ENCODE measurements around the gene PNCK. TPM values are rescaled to one million over a fixed set of nuclear protein-coding genes. Genes with fewer than 3 reads are reported as not detected.

PNCK gene
- total and polyA plus RNA-seq, 4 donors: 0.44 to 0.77 (median 0.67) TPM

- Histone ChIP-seq H3K9ac (ENCODE audit: insufficient read depth in 1 of 2, low read length in 2 of 2) (no peak overlapping the region), H3K9me3 (ENCODE audit: control insufficient read depth in 4 of 4, insufficient read depth in 3 of 4, low read length in 3 of 4) (peaks cover 0 to 15% (median 0%) of the 10 kb centered on the region in 4 donors), H3K4me3 (no peak overlapping the region), H3K27me3 (ENCODE audit: control insufficient read depth in 3 of 3, insufficient read depth in 3 of 3, low read length in 2 of 3) (peaks cover 32 to 57% (median 32%) of the 10 kb centered on the region in 3 donors), H3K36me3 (ENCODE audit: control insufficient read depth in 4 of 4, insufficient read depth in 4 of 4, low read length in 4 of 4) (no peaks in the 10 kb centered on the region), H3K27ac (ENCODE audit: low read depth in 1 of 2, low read length in 1 of 2) (no peak overlapping the region), H3K4me1 (ENCODE audit: control insufficient read depth in 5 of 5, insufficient read depth in 5 of 5, low read length in 5 of 5) (peaks cover 0 to 5% (median 3%) of the 10 kb centered on the region in 5 donors)
- WGBS, 2 donors: 0 to 28% methylated on average over 12 to 84 of the region's 84 CpGs
- TF ChIP-seq CTCF (IDR thresholded peaks at IDR 0.05; ENCODE audit: control extremely low read depth, extremely low read depth): no peak
- no peak for ATAC-seq (ENCODE audit: insufficient read depth, low FRiP score)
- peak in 1 of 3 donors; percentile 16 for DNase-seq
Measured at GRCh38 chrX:153643431-153644351, 29.9 kb downstream of the PNCK start.

- Histone ChIP-seq H3K36me3 (ENCODE audit: control insufficient read depth in 4 of 4, insufficient read depth in 4 of 4, low read length in 4 of 4) (no peaks in the 10 kb centered on the region), H3K4me3 (no peak overlapping the region), H3K9me3 (ENCODE audit: control insufficient read depth in 4 of 4, insufficient read depth in 3 of 4, low read length in 3 of 4) (peaks cover 0 to 10% (median 0%) of the 10 kb centered on the region in 4 donors), H3K9ac (ENCODE audit: insufficient read depth in 1 of 2, low read length in 2 of 2) (no peak overlapping the region), H3K4me1 (ENCODE audit: control insufficient read depth in 5 of 5, insufficient read depth in 5 of 5, low read length in 5 of 5) (peaks cover 0 to 5% (median 3%) of the 10 kb centered on the region in 5 donors), H3K27me3 (ENCODE audit: control insufficient read depth in 3 of 3, insufficient read depth in 3 of 3, low read length in 2 of 3) (peaks cover 28 to 51% (median 28%) of the 10 kb centered on the region in 3 donors), H3K27ac (ENCODE audit: low read depth in 1 of 2, low read length in 1 of 2) (no peak overlapping the region)
- TF ChIP-seq CTCF (IDR thresholded peaks at IDR 0.05; ENCODE audit: control extremely low read depth, extremely low read depth): no peak
- DNase-seq (peak in 1 of 3 donors; percentile 8), ATAC-seq (ENCODE audit: insufficient read depth, low FRiP score) (no peak)
- 5 to 37% methylated on average over 18 to 48 of the region's 48 CpGs for WGBS, 2 donors
Measured at GRCh38 chrX:153642655-153643430, 30.8 kb downstream of the PNCK start.

DNA sequence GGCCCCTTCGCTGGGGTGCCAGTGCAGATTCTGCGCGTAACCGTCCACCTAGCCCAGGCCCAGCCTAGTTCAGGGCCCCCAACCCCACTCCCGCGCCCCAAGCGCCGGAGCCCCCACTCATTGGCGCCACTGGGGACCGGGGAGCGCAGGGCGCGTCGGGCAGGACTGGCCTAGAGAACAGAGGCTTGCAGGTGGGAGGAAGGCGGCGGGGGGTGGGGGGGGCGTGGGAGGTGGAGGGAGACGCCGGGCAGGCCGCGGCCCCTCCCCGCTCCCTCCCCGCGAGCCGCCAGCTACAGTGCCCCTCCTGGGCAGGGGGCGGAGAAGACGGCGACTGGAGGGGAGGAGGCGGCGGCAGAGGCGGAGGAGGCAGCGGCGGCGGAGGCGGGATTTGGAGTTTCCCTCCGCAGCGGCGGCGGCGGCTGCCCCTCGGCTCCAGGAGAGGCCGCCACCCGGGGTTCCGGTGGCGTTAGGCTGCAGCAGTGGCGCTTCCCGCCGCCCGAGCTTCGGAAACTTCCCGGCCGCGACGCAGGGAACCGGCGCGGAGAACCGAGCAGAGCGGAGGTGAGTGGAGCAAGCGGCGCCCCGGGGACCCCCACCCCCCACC lies 31.5 kb downstream of the PNCK start:
- no peak overlapping the region for H3K27ac ChIP-seq (ENCODE audit: low read depth in 1 of 2, low read length in 1 of 2)
- DNase-seq: peak in 1 of 3 donors; percentile 23
- H3K4me1 ChIP-seq (ENCODE audit: control insufficient read depth in 5 of 5, insufficient read depth in 5 of 5, low read length in 5 of 5): peaks cover 0 to 5% (median 3%) of the 10 kb centered on the region in 5 donors
- H3K9me3 ChIP-seq (ENCODE audit: control insufficient read depth in 4 of 4, insufficient read depth in 3 of 4, low read length in 3 of 4): peaks cover 0 to 8% (median 0%) of the 10 kb centered on the region in 4 donors
- TF ChIP-seq CTCF (IDR thresholded peaks at IDR 0.05; ENCODE audit: control extremely low read depth, extremely low read depth): no peak
- H3K9ac ChIP-seq (ENCODE audit: insufficient read depth in 1 of 2, low read length in 2 of 2): no peak overlapping the region
- no peaks in the 10 kb centered on the region for H3K36me3 ChIP-seq (ENCODE audit: control insufficient read depth in 4 of 4, insufficient read depth in 4 of 4, low read length in 4 of 4)
- H3K4me3 ChIP-seq: no peak overlapping the region
- ATAC-seq (ENCODE audit: insufficient read depth, low FRiP score): no peak
- peaks cover 26 to 48% (median 28%) of the 10 kb centered on the region in 3 donors for H3K27me3 ChIP-seq (ENCODE audit: control insufficient read depth in 3 of 3, insufficient read depth in 3 of 3, low read length in 2 of 3)
- 0 to 33% methylated on average over 11 to 62 of the region's 62 CpGs for WGBS, 2 donors
